AG04450 (cell line): ENCODE results near the gene TANC2. TPM values are rescaled to one million over a fixed set of nuclear protein-coding genes. Genes with fewer than 3 reads are reported as not detected.
A peak's percentile ranks its signal among the peaks of the same experiment; 100 is the strongest.

ENCODE experiments used
- CTCF ChIA-PET: fragments of 300-600, 350-600 bp; formaldehyde crosslinking; extraction: SDS; loops from one replicate; lab custom pipeline; 2022; ENCODE audit warnings: antibody characterized with exemption, inconsistent platforms; lab: Charles Lee
- POLR2A ChIA-PET: fragments of 350-600 bp; formaldehyde crosslinking; extraction: SDS; loops from one replicate; lab custom pipeline; 2021; ENCODE audit warnings: antibody characterized with exemption, inconsistent platforms; lab: Yijun Ruan, JAX
- DNase-seq: peaks from one replicate; pipeline ENCODE4 v3.0.0-alpha.2; 2011; ENCODE audit warnings: low read depth, low spot score
- H3K27ac ChIP-seq: one replicate; pipeline ENCODE4 v1.5.1; 2012; ENCODE audit warnings: low read depth, low read length, control low read depth
- H3K27me3 ChIP-seq: one replicate; pipeline ENCODE4 v1.6.0; 2012; ENCODE audit warnings: low read length; ENCODE audit not compliant: control insufficient read depth, insufficient read depth
- H3K4me3 ChIP-seq: 2 replicates; pipeline ENCODE4 v1.5.1; 2011; ENCODE audit warnings: mild to moderate bottlenecking, low read depth, low read length, control low read depth
- H3K9me3 ChIP-seq: 2 replicates; pipeline ENCODE4 v1.5.1; 2012; ENCODE audit warnings: low read length; ENCODE audit not compliant: control insufficient read depth, insufficient read depth
- CTCF ChIP-seq: IDR thresholded peaks from 2 replicates; pipeline ENCODE4 v1.5.1; 2011; ENCODE audit warnings: low read depth, low read length, control low read depth, inconsistent platforms
- polyA plus RNA-seq: library from polyadenylated mRNA; depleted of rRNA; stranded (reverse); fragments of >200 nt; gene quantifications from 2 replicates; pipeline ENCODE4 v1.2.3, GENCODE V29; 2011

The TANC2 gene
- polyA plus RNA-seq, 1 experiment, result 21.1 TPM

- H3K27ac ChIP-seq, result no peak overlapping the region
- H3K4me3 ChIP-seq, result no peak overlapping the region
- no peaks in the 10 kb centered on the region for H3K9me3 ChIP-seq
- POLR2A ChIA-PET, result no interaction called here
- no peak for DNase-seq
- no peaks in the 10 kb centered on the region for H3K27me3 ChIP-seq
- TF ChIP-seq CTCF, result no peak
- CTCF ChIA-PET, result no interaction called here
Measured at GRCh38 chr17:62963296-62963695, 2.7 kb upstream of the TANC2 start.

GRCh38 chr17:62964506-62964905 lies 1.5 kb upstream of the TANC2 start:
- POLR2A ChIA-PET, result interaction anchor here (0.6 kb wide), 1 partner anchor 391 kb away, joined by 3 read pairs; no protein-coding TSS in a partner anchor
- Histone ChIP-seq H3K27ac (no peak overlapping the region), H3K4me3 (no peak overlapping the region), H3K9me3 (no peaks in the 10 kb centered on the region), H3K27me3 (no peaks in the 10 kb centered on the region)
- CTCF ChIA-PET, result interaction anchor here (0.6 kb wide), 1 partner anchor 157 kb away, joined by 6 read pairs; no protein-coding TSS in a partner anchor
- TF ChIP-seq CTCF, result no peak
- no peak for DNase-seq

- no peak for TF ChIP-seq CTCF
- peak overlapping the region; percentile 63; the same call in 1 of the 2 replicates for H3K4me3 ChIP-seq
- peak overlapping the region; percentile 59 for H3K27ac ChIP-seq
- no peaks in the 10 kb centered on the region for H3K9me3 ChIP-seq
- H3K27me3 ChIP-seq, result no peaks in the 10 kb centered on the region
- ChIA-PET CTCF (no interaction called here), POLR2A (interaction anchor here (1.1 kb wide), 1 partner anchor 174 kb away, joined by 3 read pairs; no protein-coding TSS in a partner anchor)
- DNase-seq, result no peak
Measured at GRCh38 chr17:62965174-62965685, 805 bp upstream of the TANC2 start.

GRCh38 chr17:62966426-62967204 lies 580 bp downstream of the TANC2 start:
- no peak for DNase-seq
- CTCF ChIA-PET, result no interaction called here

More at GRCh38 chr17:62966426-62967204, 580 bp downstream of the TANC2 start:
- Histone ChIP-seq H3K4me3 (peak overlapping the region; percentile 86), H3K27ac (no peak overlapping the region), H3K9me3 (no peaks in the 10 kb centered on the region), H3K27me3 (no peaks in the 10 kb centered on the region)
- POLR2A ChIA-PET, result interaction anchor here (1.4 kb wide), 1 partner anchor 440 kb away, joined by 6 read pairs; no protein-coding TSS in a partner anchor
- TF ChIP-seq CTCF, result no peak
